GM19099 (cell line): Measurements from ENCODE around the gene WFDC12.

Experiments
- POLR2A ChIP-seq: IDR thresholded peaks from 3 replicates; pipeline ENCODE4 v1.6.1; 2011; ENCODE audit warnings: low read depth; ENCODE audit not compliant: insufficient read length; ENCODE audit errors: extremely low read depth

The WFDC12 gene

GRCh38 chr20:45098103-45098773 is 26.0 kb downstream of the WFDC12 start:
- no peak for TF ChIP-seq POLR2A

- no peak for TF ChIP-seq POLR2A
Measured at GRCh38 chr20:45097485-45098102, 26.7 kb downstream of the WFDC12 start.

DNA sequence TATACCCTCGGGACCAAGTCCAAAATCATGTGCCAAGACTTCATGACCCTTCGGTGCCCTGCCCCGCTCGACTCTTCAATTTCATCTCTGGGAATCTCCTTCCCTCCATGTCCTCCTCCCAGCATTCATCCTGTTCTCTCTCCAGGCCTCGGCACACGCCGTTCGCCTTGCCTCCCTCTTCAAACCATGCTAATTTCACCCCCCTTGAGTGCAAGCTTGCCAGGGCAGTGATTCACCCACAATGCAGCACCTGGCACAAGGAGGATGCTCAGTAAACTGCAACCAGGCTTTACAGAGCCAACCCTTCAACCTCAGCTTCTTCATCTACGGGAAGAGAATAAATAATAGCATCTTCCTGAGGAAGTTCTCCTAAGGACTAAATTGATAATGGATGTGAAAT is 27.5 kb downstream of the WFDC12 start:
- TF ChIP-seq POLR2A = no peak

DNA sequence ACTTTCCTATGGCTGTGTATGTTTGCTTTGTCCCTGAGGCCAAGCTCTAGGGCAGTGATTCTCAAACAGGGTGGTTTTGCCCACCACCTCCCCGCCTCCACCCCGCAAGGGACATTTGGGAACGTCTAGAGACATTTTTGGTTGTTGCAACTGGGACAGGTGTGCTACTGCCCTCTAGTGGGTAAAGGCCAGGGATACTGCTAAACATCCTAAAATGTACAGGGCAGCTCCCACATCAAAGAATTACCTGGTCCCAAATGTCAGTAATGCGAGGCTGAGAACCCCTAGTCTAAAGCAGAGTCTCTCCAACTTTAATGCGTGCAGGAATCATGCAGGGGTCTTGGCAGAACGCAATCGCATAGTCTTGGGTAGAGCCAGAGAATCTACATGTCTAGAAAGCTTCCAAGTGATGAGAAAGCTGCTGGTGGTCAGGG is 28.4 kb downstream of the WFDC12 start:
- no peak for TF ChIP-seq POLR2A

DNA sequence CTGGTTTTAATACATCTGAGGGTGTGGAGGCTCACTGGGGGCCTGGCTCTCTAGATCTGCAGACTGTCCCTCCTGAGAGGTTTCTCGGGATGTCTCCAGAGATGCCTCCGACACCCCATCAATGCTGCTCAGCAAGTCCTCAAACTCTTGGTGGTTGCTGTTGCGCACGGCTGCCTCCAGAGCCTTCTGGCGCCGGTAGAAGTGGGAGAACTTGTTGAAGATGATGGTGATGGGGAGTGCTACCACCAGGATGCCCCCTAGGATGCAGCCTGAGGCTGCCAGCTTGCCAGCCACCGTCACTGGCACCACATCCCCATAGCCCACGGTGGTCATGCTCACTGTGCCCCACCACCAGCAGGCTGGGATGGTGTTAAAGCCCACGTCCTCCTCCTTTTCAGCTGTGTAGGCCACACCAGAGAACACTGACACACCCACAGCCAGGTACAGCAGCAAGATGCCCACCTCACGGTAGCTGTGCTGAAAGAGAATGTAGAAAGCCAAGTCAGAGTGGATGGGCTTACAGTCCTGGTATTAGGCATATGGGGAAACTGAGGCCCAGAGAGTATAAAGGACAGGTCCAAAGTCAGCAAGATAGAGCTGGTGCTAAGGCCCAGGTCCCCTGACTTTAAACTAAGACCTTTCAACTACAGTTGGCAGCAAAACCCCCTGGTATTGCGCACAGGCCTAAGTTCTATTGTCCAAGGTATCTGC is 29.2 kb downstream of the WFDC12 start:
- no peak for TF ChIP-seq POLR2A

GRCh38 chr20:45094201-45094600 is 30.1 kb downstream of the WFDC12 start:
- TF ChIP-seq POLR2A = no peak

GRCh38 chr20:45092898-45093297 is 31.4 kb downstream of the WFDC12 start:
- TF ChIP-seq POLR2A = no peak

DNA sequence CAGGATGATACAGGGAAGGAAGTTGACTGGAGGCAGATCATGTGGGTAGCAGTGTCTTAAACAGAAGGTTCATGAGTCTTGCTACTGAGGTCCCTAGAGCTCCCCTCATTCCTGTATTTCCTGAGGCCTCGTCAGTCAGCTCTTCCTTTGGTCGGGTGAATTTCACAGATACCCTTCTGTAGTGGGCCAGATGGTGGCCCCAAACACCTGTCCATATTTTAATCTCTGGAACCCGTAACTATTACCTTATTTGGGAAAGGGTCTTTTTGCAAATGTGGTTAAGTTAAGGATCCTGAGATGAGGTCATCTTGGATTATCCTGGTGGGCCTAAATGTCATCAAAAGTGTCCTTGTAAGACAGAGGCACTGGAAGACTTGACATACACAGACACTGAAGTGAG is 32.9 kb downstream of the WFDC12 start:
- TF ChIP-seq POLR2A = no peak

GRCh38 chr20:45090481-45090880 is 33.8 kb downstream of the WFDC12 start:
- TF ChIP-seq POLR2A = no peak

DNA sequence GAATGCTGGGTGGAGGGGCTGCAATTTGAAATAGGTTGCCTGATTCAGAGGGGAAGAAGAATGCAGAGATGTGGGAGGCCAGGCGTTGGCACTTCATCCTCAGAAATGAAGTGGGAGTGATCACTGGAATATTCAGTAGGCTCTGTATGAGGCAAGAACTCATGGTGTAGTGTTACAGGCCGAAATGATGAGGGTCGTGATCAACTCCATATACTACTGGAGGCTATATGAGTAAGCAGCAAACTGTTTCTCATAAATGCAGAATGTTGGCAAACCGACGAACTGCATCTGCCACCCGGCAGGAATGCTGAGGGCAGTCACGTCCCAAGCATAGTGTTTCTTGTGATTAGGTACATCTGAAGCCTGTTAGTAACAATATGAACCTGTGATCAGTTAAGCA is 36.0 kb downstream of the WFDC12 start:
- TF ChIP-seq POLR2A = no peak

DNA sequence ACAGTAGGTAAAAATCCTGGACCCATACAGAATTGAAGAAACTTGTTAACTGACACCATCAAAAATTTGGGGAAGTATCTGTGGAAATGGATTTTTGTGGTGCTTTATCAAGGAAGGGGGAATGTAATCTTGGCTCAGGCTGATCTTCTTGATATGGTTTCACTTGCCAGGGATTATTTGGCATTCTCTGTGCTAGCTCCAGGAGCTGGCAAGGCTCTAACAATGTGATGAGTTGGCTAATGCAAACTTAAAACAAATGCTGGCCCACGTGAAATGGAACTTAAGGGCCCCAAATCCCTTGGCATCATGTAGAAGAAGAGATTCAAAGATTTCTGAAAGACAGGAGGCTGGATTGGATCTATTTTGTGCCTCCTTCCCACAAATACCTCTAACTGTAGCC is 36.5 kb downstream of the WFDC12 start:
- TF ChIP-seq POLR2A = no peak

DNA sequence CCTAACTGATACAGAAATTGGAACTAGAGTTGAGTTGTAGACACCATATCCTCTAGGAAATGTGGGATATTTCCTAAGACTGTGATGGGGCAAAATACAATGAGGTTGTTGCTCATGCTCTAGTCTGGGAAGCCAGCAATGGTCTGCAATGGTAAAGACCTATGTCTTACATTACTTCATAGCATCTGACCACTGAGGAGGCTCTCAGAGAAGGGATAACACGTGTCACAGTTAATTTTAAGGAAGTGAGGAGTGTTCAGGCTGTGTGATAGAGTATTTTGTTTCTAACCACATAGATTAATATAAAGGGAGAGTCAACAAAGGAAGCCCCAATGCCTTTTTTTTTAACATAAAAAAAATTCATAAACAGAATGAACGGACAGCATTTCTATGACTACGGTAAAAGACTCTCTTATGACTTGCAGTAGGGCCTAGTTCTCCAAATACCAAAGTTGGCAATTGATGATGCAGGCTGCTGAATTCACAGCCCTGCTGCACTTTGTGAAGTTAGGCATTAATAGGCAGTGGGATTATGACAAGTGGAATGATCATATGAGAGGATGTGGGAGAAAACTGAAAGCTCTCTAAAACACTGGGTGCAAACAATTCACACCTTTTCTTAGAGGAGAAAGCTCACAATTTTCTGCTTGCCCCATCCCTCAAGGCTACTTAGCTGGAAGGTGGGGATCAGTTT is 37.0 kb downstream of the WFDC12 start:
- TF ChIP-seq POLR2A = no peak

- TF ChIP-seq POLR2A = no peak
Measured at GRCh38 chr20:45085867-45086266, 38.4 kb downstream of the WFDC12 start.

GRCh38 chr20:45085289-45085688 is 39.0 kb downstream of the WFDC12 start:
- no peak for TF ChIP-seq POLR2A

GRCh38 chr20:45083127-45083526 is 41.1 kb downstream of the WFDC12 start:
- no peak for TF ChIP-seq POLR2A
